T-helper 2 cell (primary cell): ENCODE measurements around the gene FOXP1.

Source experiments
- DNase-seq, 5 experiments: peaks; one replicate each; pipeline versions ENCODE4 v3.0.0 to v3.0.0-alpha.2; 2012 to 2022

FOXP1 gene

DNA sequence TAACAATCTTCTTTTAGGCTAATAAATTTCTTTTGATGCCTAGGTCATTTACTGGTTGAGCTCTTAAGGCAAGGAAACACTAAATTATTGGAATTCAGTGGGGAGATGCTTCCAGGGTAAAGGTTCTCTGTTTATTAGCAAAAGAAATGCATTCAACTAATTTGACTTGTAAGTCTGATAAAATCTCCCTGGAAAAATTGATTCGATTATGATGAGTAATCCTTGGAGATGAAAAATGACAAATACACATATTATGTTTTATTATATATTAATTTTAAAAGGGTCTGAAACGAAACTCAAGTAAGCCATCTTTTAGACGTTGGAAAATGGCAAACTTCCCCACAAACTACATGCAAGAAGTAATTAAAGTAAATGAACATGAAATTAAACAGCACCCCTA is 328.0 kb downstream of the FOXP1 start:
- DNase-seq, result no peak

DNA sequence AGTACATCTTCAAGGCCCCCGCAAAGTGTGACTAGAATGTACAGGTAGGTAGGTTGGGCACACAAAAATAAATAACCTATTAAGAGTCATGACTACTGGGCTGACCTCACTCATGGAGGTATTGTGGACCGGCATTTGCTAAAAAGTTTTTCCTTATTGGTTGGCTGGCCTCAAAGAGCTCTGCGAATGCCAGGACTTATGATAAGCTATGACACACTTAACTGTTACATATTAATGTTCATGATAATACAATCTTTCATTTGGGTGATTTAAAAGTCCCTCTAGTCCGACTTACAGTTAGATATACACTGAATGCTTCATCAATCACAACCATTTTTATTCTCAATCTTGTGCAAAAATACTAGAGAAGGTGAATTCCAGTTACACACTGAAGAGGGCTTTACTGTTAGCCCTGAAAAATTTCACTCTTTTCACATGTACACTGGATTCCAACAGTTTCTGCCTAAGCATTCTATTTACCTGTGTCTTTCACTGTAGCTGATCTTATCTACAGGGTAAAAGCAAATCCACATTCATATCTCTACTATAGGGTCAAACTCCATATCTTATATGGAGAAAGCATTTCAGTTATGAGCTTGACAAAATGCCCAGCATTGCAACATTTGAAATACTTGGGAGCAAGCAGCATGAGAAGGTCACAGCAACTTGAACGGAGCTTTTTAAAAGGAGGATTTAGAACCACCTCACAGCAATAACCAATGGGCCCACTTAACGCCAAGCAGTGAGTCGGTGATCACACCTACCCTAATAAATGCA is 329.1 kb downstream of the FOXP1 start:
- DNase-seq, result no peak

GRCh38 chr3:71253169-71253568 is 330.4 kb downstream of the FOXP1 start:
- no peak for DNase-seq

DNA sequence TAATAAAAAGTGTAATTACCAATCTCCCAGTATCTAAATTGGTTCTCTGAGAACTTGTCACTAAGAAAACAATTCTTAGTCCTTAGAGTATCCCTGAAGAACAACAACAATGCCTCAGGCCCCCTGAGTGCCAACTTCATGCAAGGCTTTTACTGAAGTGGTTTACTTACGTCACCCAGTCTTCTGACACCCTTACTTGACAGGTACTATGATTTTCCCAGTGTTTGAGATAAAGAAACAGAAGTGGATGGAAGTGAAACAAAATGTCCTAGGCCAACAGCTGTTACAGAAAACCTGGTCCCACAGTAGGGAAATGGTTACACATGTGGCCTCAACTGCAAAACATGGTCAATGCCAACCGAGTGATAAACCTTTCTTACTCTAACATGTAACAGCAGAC is 331.1 kb downstream of the FOXP1 start:
- DNase-seq, result no peak

DNA sequence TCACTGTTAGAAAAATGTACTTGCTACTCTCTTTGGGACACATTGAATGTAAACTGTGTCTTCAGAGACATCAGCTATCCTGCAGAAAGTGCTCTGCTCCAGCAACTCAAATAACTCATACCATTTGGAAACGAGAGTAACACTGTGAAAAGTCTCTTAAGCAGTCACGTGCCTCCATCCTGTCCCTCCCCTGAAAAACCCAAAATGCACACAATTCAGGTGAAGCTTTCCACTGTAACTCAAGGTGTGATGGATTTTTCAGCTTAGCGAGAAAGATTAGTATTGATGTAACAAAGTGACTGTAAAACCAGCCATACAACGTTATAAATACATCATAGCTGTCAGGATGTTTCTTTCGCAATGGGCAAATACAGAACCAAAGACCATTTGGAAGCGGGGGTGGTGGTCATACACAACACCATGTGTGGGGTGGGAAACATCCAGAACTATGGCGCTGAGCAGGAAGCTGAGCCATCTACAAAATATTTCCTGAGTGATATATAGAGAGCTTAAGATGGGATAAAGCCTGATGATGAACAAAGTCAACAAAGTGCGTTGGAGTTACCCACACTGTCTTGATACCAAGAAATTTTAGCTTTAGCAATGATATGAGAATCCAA is 332.3 kb downstream of the FOXP1 start:
- DNase-seq, result no peak

- no peak for DNase-seq
These were observed 333.5 kb downstream of the FOXP1 start for GRCh38 chr3:71250026-71250425.

GRCh38 chr3:71247958-71248335 is 335.6 kb downstream of the FOXP1 start:
- no peak for DNase-seq

DNA sequence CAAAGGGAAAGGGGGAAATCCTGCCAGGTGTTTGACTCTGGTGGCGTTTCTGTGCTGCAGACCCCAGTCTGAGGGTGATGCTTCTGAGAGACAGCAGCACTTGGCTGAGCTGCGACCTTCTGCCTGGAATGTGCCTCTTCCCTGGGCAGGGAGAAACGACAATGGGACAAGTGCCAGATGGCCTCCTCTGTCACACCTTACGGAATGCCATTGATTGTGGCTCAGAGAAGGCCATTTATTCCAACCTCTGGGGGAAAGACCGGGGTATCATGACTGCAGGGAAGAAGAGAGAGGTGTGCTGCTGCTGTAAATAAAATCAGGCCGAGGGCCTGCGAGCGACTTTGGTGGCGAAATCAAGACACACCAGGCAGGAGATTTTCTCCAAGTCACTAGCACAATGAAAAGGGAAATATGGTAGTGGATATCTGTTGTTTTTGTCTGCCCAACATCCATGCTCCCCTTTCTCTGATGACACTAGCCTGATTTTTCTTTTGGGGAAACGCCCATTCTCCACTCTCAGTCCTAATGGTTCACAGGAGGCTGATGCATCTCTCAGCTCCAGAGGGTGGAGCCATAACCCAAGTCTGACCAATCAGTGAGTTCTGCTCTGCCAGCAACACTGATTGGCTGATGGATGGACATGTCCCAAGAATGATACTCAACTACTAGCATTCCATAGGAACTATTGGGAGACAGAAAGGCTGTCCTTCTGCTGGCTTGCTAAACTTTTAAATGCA is 336.1 kb downstream of the FOXP1 start:
- DNase-seq, result peak in 1 of 5 experiments; percentile 11

- DNase-seq, result no peak
These were observed 337.3 kb downstream of the FOXP1 start for GRCh38 chr3:71245971-71246880.

DNA sequence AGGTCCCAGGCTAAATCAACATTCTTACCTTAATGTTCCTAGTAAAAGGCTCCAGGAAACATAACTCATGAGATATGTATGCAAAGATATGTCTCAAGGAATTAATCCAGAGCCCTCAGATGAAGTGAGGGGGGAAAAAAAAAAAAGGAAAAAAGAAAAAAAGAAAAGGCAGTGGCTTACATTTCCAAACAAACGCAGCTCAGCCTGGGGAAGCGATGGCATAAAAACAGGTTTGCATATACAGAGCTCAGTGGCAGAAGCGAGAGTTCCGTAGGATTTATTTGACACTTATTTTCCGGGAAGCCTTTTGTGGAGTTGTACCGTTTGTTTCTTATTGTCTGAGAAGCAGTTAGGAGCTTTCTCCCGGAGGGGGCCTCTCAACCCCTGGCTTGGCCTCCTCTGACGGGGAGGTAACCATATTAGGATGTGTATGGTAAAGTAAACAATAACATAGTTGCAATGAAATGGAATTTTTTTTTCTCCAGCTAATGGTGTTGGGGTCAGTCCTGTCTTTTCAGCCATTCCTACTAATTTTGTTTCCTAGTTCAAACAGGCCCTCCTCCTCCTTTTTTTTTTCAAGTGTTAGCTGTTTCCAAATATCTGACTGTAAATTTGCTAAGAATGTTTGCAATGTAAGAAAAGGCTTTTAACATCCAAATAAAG is 338.6 kb downstream of the FOXP1 start:
- DNase-seq, result no peak

DNA sequence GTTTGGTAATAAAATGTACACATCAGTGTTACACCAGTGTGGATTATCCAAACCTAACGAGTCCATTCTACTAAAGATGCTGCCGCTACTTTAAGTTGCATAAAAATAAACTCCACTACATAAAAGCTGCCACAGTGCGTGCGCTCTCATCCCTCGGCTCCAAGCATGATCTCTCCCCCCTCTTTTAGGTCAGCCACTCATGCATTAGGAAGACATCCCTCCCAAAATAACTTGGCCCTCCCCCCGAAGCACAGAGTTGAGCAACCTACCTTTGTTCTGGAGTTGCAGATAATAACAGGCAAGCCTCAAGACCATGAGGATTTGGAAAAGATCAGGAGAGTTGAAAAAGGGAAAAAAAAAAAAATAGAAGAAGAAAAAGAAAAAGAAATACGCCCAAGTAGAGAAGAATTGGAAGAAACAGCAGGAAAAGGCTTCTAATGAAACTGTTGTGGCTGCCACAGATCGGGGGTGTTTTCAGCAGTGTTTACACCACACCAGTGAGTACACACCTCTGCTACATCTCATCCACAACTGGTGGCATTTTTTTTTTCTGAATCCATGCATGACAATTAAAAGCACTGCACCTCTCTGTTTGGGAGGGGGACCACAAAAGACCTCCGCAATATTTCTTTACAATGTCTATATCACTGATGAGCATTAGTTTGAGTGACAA is 339.2 kb downstream of the FOXP1 start:
- DNase-seq, result no peak

DNA sequence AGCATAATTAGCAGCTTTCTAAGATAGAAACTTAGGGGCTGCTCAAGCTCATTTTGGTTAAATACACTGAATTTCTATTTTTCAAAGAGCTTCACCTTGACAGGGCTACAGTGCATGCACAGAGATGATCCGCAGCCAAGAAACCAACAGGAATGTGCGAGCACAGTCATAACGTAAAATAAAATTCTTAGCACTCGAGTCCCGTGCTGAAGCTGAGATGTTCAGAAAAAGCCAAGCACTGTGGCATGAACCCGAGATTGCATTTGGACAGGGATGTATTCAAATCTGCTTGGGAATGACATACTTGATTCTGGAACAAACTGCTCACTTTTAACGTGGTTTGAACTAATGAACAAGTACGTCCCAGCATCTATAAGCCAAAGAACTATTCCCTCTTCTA is 340.3 kb downstream of the FOXP1 start:
- no peak for DNase-seq

- no peak for DNase-seq
These were observed 341.5 kb downstream of the FOXP1 start for GRCh38 chr3:71241981-71242560.

- DNase-seq, result no peak
These were observed 342.2 kb downstream of the FOXP1 start for GRCh38 chr3:71241246-71241901.

GRCh38 chr3:71240034-71240433 is 343.5 kb downstream of the FOXP1 start:
- DNase-seq, result no peak

DNA sequence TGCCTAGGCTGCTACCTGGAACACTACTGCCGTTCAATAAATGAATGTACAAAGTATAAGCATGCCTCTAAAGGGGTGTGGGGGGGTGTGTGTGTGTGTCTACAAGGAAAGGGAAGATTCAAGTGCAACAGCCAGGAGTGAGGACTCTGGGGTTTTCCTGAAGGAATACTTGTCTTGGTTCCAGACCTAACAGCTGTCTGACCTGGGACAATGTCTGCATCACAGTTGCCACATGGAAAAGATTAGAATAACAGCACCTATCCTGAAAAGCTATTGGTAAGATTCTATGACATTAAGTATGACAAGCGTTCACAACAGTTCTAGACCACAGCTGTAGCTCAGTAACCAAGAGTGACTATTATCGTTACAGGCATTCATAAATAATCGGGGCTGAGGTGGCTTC is 345.2 kb downstream of the FOXP1 start:
- DNase-seq, result no peak

GRCh38 chr3:71237672-71238071 is 345.9 kb downstream of the FOXP1 start:
- DNase-seq, result no peak

DNA sequence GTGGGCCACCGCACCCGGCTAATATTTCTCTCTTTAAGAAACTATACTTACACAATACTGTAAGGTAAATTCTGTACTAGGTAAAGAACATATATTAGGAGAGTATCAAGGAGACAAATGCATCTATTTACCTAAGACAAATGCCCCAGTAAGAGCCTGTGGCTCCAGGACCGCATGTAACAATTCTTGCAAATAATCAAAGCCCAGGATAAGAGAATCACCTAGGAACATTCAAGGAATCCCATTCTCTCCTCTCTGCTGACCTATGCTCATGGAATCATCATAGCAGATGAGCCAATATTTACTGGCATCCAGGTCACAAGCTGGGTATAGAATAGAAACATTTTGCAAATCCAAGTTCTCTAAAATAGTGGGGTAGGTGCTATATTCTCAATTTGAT is 347.7 kb downstream of the FOXP1 start:
- DNase-seq, result no peak

- DNase-seq, result peak in 1 of 5 experiments; percentile 6
These were observed 350.6 kb downstream of the FOXP1 start for GRCh38 chr3:71232895-71233294.

- DNase-seq, result no peak
These were observed 351.3 kb downstream of the FOXP1 start for GRCh38 chr3:71232175-71232679.
